Activated naive CD8-positive, alpha-beta T cell treated with anti-CD3 and anti-CD28 coated beads, Interleukin-2, amount 50 U/mL, for 24 hours (primary cell): ENCODE measurements around the gene SORL1.

Experiments
- ATAC-seq: fragments of 150-1000 bp; cut with Tn5 transposase; one replicate; pipeline ENCODE4 v1.10.0; 2021
- DNase-seq: peaks from one replicate; pipeline ENCODE4 v3.0.0; 2021
- H3K27ac Mint-ChIP-seq: one replicate; pipeline ENCODE4 v1.8.0; 2021; ENCODE audit warnings: mild to moderate bottlenecking, mixed read lengths
- H3K27me3 Mint-ChIP-seq: one replicate; pipeline ENCODE4 v1.8.0; 2021; ENCODE audit warnings: mixed read lengths
- H3K36me3 Mint-ChIP-seq: one replicate; pipeline ENCODE4 v1.8.0; 2021; ENCODE audit warnings: low read depth, mixed read lengths
- H3K4me1 Mint-ChIP-seq: one replicate; pipeline ENCODE4 v1.8.0; 2021; ENCODE audit warnings: mixed read lengths
- H3K4me3 Mint-ChIP-seq: one replicate; pipeline ENCODE4 v1.8.0; 2021; ENCODE audit warnings: mild to moderate bottlenecking, moderate library complexity, mixed read lengths
- H3K9me3 Mint-ChIP-seq: one replicate; pipeline ENCODE4 v1.8.0; 2021; ENCODE audit warnings: mixed read lengths

Gene SORL1

DNA sequence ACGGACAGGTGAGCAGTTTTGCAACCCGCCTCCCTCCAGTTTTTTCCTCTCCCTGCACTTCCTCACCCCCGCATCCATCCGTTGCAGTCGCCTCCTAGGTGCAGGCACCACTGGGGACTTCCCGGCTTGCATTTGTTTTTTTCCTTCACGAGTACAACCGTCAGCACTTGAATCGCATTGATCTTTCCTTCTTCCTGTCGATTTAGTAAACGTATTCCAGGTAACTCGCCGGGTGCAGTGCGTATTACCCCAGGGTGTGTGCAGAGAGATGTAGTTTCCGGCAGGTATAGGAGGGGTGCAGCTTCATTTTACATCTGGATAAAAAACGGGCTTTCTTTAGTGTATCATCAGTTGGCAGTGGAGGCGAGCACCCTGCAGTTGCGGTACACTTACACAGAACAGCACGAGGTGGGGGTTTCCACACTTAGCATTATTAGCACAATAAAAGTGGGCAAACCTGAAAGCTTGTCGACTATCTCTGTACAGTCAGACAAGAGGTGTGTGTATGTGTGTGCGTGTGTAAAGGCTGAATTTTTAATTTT is 566 bp downstream of the SORL1 start, which contains the start of gene SORL1-AS1:
Gene SORL1-AS1, minus strand, starts transcription at position 359 of the 542 bp plus-strand sequence.
- H3K27ac Mint-ChIP-seq = peak within 1 kb of the TSS; percentile 99
- no peaks in the 10 kb centered on the region for H3K9me3 Mint-ChIP-seq
- peaks cover 3% of the 10 kb centered on the region for H3K36me3 Mint-ChIP-seq
- H3K27me3 Mint-ChIP-seq = no peaks in the 10 kb centered on the region
- H3K4me3 Mint-ChIP-seq = peak within 1 kb of the TSS; percentile 97
- peak; percentile 59 for DNase-seq
- H3K4me1 Mint-ChIP-seq = peaks cover 90% of the 10 kb centered on the region
- ATAC-seq = peak; percentile 55

GRCh38 chr11:121453589-121454299 is 1.6 kb downstream of the SORL1 start:
- DNase-seq = no peak
- H3K4me3 Mint-ChIP-seq = peak overlapping the region; percentile 97
- H3K27me3 Mint-ChIP-seq = no peaks in the 10 kb centered on the region
- H3K9me3 Mint-ChIP-seq = no peaks in the 10 kb centered on the region
- H3K36me3 Mint-ChIP-seq = peaks cover 3% of the 10 kb centered on the region
- H3K4me1 Mint-ChIP-seq = peaks cover 90% of the 10 kb centered on the region
- no peak for ATAC-seq
- H3K27ac Mint-ChIP-seq = peak overlapping the region; percentile 99

GRCh38 chr11:121455115-121455514 is 3.0 kb downstream of the SORL1 start:
- Mint-ChIP-seq H3K9me3 (no peaks in the 10 kb centered on the region), H3K27ac (peak overlapping the region; percentile 99), H3K27me3 (no peaks in the 10 kb centered on the region), H3K4me3 (peak overlapping the region; percentile 97), H3K4me1 (peaks cover 90% of the 10 kb centered on the region), H3K36me3 (peaks cover 4% of the 10 kb centered on the region)
- DNase-seq (no peak), ATAC-seq (no peak)

- Mint-ChIP-seq H3K4me3 (peak overlapping the region; percentile 28), H3K27me3 (no peaks in the 10 kb centered on the region), H3K4me1 (peaks cover 89% of the 10 kb centered on the region), H3K9me3 (no peaks in the 10 kb centered on the region), H3K36me3 (peaks cover 4% of the 10 kb centered on the region), H3K27ac (peak overlapping the region; percentile 99)
- no peak for DNase-seq
- no peak for ATAC-seq
These were observed 4.0 kb downstream of the SORL1 start for GRCh38 chr11:121456151-121456550.

DNA sequence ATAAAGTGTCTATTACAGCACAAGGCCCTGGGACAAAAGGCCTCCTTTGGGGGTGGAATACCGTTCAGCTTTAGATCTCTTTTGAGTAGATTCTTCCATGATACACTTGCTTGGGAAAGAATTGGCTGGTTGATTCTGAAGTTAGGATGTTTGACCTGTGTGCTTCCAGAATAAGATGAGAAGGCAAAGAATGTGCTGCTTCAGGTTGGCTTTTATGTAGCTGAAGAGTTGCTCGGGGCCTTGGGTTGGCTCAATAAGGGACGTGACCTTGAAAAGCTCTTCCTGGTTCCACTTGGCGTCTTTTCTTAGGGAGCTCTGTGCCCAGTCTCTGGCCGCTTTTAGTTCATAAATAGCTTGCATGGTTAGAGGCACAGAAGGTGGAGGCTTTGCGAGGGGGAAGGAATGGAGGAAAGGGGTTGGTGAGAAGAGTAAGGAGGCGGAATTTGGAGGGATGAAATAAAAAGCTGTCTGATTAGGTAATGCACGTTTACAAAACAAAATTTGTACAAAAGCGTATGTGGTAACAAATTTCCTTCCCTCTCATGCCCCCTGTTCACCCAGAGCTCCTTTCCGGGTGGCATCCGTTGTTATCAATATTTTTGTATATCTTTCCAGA is 4.8 kb downstream of the SORL1 start:
- H3K27ac Mint-ChIP-seq = peak overlapping the region; percentile 99

GRCh38 chr11:121458551-121458950 is 6.4 kb downstream of the SORL1 start:
- DNase-seq (no peak), ATAC-seq (no peak)
- Mint-ChIP-seq H3K27me3 (no peaks in the 10 kb centered on the region), H3K4me1 (peaks cover 99% of the 10 kb centered on the region), H3K27ac (peak overlapping the region; percentile 68), H3K36me3 (peaks cover 4% of the 10 kb centered on the region), H3K4me3 (no peak overlapping the region), H3K9me3 (no peaks in the 10 kb centered on the region)

More for the DNA sequence above, 4.8 kb downstream of the SORL1 start:
- no peak for ATAC-seq
- H3K9me3 Mint-ChIP-seq = no peaks in the 10 kb centered on the region
- H3K36me3 Mint-ChIP-seq = peaks cover 4% of the 10 kb centered on the region
- H3K4me3 Mint-ChIP-seq = peak overlapping the region; percentile 37
- no peaks in the 10 kb centered on the region for H3K27me3 Mint-ChIP-seq
- no peak for DNase-seq
- peaks cover 93% of the 10 kb centered on the region for H3K4me1 Mint-ChIP-seq

GRCh38 chr11:121459413-121460017 is 7.4 kb downstream of the SORL1 start:
- H3K4me1 Mint-ChIP-seq = peaks cover 99% of the 10 kb centered on the region
- peak overlapping the region; percentile 50 for H3K4me3 Mint-ChIP-seq
- DNase-seq (no peak), ATAC-seq (no peak)
- H3K9me3 Mint-ChIP-seq = no peaks in the 10 kb centered on the region
- H3K36me3 Mint-ChIP-seq = peaks cover 4% of the 10 kb centered on the region
- H3K27me3 Mint-ChIP-seq = no peaks in the 10 kb centered on the region
- H3K27ac Mint-ChIP-seq = peak overlapping the region; percentile 68

DNA sequence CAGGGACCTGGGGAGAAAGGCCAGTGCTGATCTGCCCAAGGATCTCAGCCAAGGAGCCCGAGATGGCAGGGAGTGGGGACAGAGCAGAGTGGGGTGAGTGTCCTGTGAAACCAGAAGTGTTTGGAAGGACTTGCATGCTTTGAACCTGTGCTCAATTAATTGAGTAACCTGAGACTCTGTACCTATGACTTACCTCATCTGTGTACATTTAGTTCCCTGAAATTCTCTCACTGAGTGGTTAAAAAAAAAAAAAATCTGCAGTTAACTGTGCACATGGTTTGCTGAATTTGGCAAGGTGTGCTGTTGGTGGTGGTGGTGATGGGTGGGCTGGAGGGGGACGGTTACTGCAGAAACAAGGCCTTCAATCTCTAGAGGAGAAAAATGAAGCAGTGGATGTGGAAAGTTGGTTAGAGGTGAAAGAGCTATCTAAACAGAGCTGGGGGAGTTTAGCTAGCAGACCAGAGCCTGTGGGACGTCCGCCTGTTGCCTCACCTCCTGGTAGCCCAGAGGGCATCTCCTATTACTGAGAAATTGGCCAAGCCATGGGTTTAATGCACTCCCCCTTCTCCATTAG is 8.9 kb downstream of the SORL1 start:
- no peak for ATAC-seq
- Mint-ChIP-seq H3K4me3 (no peak overlapping the region), H3K9me3 (no peaks in the 10 kb centered on the region), H3K36me3 (peaks cover 3% of the 10 kb centered on the region), H3K27ac (peak overlapping the region; percentile 93), H3K27me3 (no peaks in the 10 kb centered on the region), H3K4me1 (peaks cover 99% of the 10 kb centered on the region)
- no peak for DNase-seq

DNA sequence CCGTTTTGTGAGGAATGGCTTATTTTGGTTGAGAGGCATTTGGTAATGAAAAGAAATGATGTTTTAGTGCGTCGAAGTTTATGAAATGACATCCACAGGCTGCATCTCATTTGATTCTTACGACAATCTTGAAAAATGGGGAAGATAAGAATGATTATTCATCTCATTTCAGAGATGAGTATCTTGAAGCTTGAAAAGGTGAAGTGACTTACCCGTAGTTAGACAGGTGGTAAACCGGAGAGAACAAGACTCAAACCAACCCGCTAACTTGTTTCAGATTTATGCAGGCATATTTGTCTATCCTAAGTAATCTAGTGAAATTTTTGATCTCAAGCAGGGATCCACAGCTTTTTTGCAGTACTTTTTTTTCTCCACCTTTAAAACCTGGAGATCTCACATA is 9.7 kb downstream of the SORL1 start:
- Mint-ChIP-seq H3K4me3 (no peak overlapping the region), H3K9me3 (no peaks in the 10 kb centered on the region), H3K4me1 (peaks cover 99% of the 10 kb centered on the region), H3K36me3 (peaks cover 2% of the 10 kb centered on the region), H3K27me3 (no peaks in the 10 kb centered on the region), H3K27ac (peak overlapping the region; percentile 93)
- DNase-seq (no peak), ATAC-seq (no peak)

GRCh38 chr11:121463689-121464335 is 11.7 kb downstream of the SORL1 start:
- Mint-ChIP-seq H3K36me3 (peaks cover 2% of the 10 kb centered on the region), H3K27me3 (no peaks in the 10 kb centered on the region), H3K4me1 (peaks cover 99% of the 10 kb centered on the region), H3K4me3 (peak overlapping the region; percentile 48), H3K9me3 (no peaks in the 10 kb centered on the region), H3K27ac (peak overlapping the region; percentile 93)
- DNase-seq = no peak
- ATAC-seq = no peak

DNA sequence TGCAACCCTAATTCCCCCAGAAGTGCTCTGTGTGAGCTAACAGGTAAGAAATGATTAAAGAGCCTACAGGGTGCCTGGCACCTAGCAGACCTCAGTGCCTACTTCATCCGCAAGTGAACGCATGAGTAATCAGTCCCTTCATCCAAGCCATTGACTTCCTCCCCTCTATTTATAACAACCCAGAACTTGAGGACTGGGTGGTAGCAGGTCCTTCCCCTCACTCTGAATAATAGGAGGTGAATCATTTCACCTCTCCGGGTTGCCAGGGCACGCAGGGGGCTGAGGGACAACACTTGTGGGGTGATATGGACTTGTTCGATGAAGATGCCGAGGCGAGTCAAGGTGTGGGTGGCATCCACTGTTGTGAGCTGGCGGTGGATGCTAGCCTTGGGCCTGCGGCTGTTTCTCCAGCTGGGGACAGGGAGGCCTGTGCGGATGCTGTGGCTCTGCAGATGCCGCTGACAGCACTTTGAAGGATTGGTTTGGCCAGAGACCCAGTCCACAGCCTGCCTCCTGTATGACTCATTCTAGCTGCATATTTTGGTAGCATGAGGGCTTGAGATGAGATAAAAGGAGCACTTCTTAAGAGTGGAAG is 12.3 kb downstream of the SORL1 start:
- H3K27me3 Mint-ChIP-seq = no peaks in the 10 kb centered on the region
- peaks cover 4% of the 10 kb centered on the region for H3K36me3 Mint-ChIP-seq
- DNase-seq (peak; percentile 84), ATAC-seq (peak; percentile 78)
- peak overlapping the region; percentile 93 for H3K27ac Mint-ChIP-seq
- H3K4me3 Mint-ChIP-seq = peak overlapping the region; percentile 65
- H3K9me3 Mint-ChIP-seq = no peaks in the 10 kb centered on the region
- H3K4me1 Mint-ChIP-seq = peaks cover 99% of the 10 kb centered on the region

DNA sequence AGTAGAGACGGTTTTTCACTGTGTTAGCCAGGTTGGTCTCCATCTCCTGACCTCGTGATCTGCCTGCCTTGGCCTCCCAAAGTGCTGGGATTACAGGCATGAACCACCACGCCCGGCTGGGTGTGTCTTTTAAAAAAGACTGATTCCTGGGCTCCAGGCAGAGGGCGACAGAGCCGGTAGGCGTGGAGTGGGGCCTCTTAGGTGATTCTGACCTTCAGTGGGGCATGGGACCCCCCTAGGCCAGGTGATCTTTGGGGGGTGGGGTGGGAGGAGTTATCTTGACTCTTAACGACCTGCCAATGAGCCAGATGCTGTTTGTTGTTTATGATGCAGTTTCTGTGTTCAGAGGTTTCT is 13.6 kb downstream of the SORL1 start:
- DNase-seq (no peak), ATAC-seq (no peak)
- H3K4me1 Mint-ChIP-seq = peaks cover 100% of the 10 kb centered on the region
- H3K27ac Mint-ChIP-seq = peak overlapping the region; percentile 93
- peak overlapping the region; percentile 70 for H3K4me3 Mint-ChIP-seq
- peaks cover 11% of the 10 kb centered on the region for H3K36me3 Mint-ChIP-seq
- H3K27me3 Mint-ChIP-seq = no peaks in the 10 kb centered on the region
- peaks cover 5% of the 10 kb centered on the region for H3K9me3 Mint-ChIP-seq

- peak; percentile 16 for ATAC-seq
- H3K27me3 Mint-ChIP-seq = no peaks in the 10 kb centered on the region
- H3K36me3 Mint-ChIP-seq = peaks cover 16% of the 10 kb centered on the region
- peaks cover 100% of the 10 kb centered on the region for H3K4me1 Mint-ChIP-seq
- H3K9me3 Mint-ChIP-seq = peaks cover 5% of the 10 kb centered on the region
- DNase-seq = peak; percentile 64
- peak overlapping the region; percentile 93 for H3K27ac Mint-ChIP-seq
- H3K4me3 Mint-ChIP-seq = peak overlapping the region; percentile 70
These were observed 14.1 kb downstream of the SORL1 start for GRCh38 chr11:121466063-121466794.
